Retinal pigment epithelial cell (primary cell): ENCODE data around the gene EVA1A.

Source experiments
- DNase-seq: peaks from one replicate; pipeline ENCODE4 v3.0.0-alpha.2; 2010; ENCODE audit warnings: low read depth
- H3K4me3 ChIP-seq: 2 replicates; pipeline ENCODE4 v1.5.1; 2011; ENCODE audit warnings: mild to moderate bottlenecking, low read length, control low read depth, moderate library complexity
- TF ChIP-seq, protein P1 (sequence below): conservative IDR thresholded peaks from 2 replicates; pipeline ENCODE4 v1.5.1; 2011; ENCODE audit warnings: low read depth, low read length, control low read depth, inconsistent platforms

EVA1A gene

DNA sequence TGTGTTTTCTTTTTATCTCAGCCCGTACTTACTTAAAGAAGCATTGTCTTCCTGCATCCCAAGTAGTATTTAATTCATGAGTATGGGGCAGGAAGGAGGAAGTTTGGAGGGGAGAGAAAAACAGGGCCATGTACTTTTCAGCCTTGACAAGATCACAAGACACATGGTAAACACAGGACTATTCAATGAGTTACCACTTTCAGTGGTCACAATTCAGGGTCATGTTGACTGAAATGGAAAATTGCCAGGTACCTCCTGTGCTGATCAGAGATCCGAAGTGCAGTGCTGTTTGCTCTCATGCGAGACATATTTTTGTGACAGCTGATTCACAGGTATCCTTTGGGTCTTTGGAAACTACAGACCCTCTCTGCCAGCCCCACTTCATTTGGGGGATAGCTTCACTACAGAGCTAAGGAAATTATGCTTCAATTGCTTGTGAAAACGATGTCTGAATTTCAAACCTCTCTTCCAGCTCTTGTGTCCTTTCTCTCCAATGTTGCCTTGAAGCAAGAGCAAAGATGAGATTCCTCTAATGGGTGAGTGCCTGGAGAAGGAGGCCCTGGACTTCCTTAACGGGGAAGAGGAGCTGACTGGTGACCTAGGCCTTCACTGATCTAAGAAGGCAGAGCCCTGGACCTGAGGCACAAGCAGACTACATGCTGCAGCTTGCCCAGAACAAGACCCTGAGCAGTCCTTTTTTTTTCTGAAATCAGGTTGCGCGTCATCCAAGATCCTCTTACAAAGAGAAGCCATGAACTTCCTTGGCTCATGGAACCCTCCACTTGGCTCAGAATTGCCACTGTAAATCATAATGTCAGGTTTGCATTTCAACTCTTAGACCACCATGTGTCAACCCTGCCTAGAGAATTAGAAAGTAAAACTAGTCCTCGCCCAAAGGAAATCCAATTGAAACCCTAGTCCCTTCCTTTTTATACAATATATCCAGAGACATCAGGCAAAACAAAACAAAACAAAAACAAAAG lies 44.1 kb downstream of the EVA1A start:
- H3K4me3 ChIP-seq: no peak overlapping the region
- no peak for DNase-seq
- TF ChIP-seq, protein P1, sequence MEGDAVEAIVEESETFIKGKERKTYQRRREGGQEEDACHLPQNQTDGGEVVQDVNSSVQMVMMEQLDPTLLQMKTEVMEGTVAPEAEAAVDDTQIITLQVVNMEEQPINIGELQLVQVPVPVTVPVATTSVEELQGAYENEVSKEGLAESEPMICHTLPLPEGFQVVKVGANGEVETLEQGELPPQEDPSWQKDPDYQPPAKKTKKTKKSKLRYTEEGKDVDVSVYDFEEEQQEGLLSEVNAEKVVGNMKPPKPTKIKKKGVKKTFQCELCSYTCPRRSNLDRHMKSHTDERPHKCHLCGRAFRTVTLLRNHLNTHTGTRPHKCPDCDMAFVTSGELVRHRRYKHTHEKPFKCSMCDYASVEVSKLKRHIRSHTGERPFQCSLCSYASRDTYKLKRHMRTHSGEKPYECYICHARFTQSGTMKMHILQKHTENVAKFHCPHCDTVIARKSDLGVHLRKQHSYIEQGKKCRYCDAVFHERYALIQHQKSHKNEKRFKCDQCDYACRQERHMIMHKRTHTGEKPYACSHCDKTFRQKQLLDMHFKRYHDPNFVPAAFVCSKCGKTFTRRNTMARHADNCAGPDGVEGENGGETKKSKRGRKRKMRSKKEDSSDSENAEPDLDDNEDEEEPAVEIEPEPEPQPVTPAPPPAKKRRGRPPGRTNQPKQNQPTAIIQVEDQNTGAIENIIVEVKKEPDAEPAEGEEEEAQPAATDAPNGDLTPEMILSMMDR: no peak

DNA sequence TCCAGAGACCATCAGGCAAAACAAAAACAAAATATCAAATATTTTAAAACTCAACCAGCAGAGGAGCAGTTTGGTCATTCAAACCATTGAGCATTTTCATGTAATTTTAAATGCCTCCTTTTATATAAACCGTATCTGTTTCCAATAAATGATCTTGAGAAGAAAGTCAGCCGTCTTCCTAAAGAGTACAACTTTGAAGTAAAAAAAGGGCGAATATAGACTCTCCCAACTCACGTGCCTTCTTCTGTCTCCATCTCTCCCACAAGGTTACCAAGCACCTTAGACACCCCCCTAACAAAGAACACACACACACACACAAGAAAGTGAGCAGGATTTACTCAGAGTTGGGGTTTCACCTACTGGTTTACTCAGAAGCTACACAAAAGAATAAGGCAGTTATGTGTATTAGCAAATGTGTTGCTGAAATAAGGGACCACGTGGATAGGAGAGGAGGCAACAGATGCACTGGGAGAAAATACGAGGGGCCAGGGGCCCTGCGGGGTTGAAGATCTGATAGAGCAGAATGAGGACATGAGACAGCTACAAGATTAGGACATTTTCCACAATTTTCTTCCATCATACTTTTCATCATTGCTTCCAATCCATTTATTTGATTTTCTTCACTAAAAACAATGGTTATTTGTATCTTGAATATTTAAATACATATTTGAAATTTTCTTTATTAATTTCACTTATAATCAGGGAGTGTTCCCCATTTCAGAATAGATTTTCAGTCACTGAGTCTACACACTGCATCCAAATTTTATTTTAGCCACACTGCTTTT lies 45.0 kb downstream of the EVA1A start:
- no peak for DNase-seq
- H3K4me3 ChIP-seq: no peak overlapping the region
- TF ChIP-seq, protein P1: no peak

DNA sequence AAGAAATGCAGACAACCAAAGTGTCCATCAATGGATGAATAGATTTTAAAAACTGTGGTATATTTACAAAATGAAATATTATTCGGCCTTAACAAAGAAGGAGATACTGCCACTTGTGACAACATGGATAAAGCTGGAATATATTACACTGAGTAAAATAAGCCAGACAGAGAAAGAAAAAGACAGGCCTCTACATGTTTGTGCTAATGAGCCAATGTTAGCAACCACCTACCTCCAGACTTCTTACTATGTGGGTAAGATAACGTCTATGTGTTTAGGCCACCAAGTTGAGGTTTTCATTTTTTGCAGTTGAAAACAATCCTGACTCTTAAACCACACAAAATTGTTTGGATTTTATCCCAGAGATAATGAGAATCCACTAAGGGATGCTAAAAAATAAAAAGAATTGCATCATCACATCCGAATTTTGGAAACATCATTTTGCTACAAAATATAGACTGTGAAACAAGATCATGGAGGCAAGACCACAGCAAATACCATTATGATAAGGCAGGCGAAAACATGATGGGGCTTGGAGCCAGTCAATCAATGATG lies 47.0 kb downstream of the EVA1A start:
- no peak for DNase-seq
- TF ChIP-seq, protein P1: no peak

DNA sequence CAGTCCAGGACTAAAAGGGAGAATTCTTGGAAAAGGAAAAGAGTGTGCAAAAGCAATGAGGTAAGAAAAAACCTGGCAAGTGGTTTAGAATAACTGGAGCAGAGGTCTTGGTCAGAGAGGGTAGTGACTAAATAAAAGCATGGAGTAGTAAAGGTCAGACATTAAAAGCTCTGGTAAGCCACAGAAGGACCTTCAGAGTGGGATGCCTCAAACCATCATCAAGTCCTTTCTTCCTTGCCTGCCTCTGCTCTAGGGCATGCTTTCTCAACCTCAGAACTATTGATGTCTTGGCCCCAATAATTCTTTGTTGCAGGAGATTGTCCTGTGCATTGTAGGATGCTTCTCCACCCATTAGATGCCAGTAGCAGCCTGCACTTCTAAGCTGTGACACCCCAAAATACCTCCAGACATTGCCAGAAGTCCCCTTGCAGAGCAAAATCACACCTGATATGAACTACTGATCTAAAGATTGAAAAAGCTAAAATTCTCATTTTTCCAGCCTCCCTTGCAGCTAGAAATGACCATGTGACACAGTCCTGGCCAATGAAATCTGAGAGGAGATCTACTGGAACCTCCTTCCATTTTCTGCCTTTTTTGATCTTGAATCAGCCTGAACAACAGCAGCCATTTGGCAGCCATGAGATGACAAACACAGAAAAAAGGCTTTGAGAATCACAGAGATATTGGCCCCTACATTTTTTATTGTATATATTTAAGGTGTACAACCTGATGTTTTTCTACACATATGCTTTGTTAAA lies 48.1 kb downstream of the EVA1A start:
- no peak for DNase-seq
- no peak overlapping the region for H3K4me3 ChIP-seq
- TF ChIP-seq, protein P1: no peak

More for the DNA sequence above, 47.0 kb downstream of the EVA1A start:
- H3K4me3 ChIP-seq: no peak overlapping the region

DNA sequence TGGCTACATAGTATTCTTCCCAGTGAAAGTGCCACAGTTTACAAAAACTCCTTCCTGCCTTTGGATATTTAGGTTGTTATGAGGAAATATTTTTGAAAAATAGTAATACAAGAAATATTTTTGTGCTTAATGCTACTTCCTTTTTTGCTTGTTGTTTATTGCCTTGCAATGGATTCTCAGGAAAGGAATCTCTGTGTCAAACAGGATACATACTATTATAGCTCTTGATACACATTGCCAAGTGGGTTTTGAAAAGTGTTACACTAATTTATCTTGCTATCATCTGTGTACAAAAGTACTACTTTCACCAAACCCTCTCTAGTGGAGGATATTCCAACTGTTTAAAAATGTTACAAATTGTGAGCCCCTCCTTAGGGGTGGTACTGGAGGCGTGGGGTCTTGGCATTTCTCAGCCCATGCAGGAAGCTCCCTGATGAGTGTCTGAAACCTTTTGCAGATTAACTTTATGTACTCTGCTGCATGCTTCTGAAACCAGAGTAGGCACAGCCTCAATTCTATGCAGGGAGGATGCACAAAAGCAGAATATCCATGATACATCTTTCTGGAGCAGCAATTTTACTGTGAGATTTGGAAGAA lies 54.5 kb downstream of the EVA1A start:
- DNase-seq: no peak
- TF ChIP-seq, protein P1: no peak
- no peak overlapping the region for H3K4me3 ChIP-seq

DNA sequence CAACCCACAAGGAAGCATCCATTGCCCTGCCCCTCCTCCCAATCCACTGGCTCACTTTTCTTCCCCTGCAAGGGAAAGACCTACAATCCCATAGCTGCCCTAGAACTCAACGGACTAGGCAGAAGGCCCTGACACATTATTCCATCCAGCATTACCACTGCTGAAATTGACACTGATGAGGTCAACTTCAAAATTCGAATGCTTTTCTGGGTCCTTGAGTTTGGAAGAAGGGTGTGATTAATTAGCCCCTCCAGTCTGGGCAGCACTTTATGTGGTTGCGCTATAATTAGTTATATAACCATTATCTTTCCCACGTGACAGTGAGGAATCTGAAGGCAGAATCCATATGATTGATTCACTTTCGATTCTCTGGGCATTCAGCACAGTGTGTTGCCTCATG lies 55.7 kb downstream of the EVA1A start:
- no peak overlapping the region for H3K4me3 ChIP-seq
- no peak for DNase-seq
- TF ChIP-seq, protein P1: no peak
